Islet precursor cell (in vitro differentiated cells): ENCODE data around the gene CPNE9.
A peak's percentile ranks its signal among the peaks of the same experiment; 100 is the strongest.

ENCODE experiments used
- DNase-seq: peaks from one replicate; pipeline ENCODE4 v3.0.0-alpha.2; 2018

Gene CPNE9

GRCh38 chr3:9716801-9717555, 13.3 kb downstream of the CPNE9 start:
- DNase-seq: no peak

DNA sequence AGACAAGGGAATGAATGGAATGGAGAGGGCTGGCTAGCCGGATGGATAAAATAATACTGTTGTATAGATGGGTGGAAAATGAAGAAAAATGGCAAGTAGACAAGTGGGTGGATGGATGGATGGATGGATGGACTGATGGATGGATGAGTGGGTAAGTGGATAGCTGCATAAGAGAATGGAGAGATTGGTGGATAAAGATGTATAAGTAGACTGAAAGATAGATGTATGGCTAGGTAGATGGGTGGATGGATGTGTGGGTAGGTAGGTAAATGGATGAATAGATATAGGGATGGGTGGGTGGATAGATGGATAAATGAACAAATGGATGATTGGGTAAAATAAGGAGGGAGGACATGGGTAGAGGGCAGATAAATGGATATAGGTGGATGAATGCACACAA, 13.9 kb downstream of the CPNE9 start:
- DNase-seq: no peak

DNA sequence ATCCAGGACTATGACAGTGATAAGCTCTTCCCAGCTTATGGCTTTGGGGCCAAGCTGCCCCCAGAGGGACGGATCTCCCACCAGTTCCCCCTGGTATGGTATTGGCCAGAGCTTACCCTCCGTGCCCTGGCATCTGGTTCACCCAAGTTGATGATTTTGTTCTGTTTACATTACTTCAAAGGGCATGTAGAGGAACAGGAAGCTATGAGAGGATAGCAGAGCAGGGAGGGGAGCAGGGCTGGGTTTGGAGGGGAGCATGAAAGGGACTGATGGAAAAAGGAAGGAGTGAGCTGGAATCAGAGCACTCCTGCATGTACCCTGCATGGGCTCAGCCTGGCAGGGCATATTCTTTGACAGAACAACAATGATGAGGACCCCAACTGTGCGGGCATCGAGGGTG, 14.5 kb downstream of the CPNE9 start:
- no peak for DNase-seq

GRCh38 chr3:9721015-9721699, 17.5 kb downstream of the CPNE9 start:
- DNase-seq: no peak

DNA sequence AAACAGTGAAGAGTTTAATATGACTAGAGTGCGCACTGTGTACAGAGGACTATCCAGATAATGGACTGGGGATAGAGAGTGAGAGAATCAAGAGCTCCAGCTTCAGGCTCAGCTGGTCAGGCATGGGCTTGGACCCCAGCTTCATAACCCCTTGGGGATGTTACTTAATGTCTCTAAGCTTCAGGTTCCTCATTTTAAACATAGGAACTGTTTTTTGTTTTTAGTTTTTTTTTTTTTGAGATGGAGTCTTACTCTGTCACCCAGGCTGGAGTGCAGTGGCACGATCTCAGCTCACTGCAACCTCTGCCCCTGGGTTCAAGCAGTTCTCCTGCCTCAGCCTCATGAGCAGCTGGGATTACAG, 18.0 kb downstream of the CPNE9 start:
- no peak for DNase-seq

- no peak for DNase-seq
These were observed 22.3 kb downstream of the CPNE9 start for GRCh38 chr3:9725775-9726515.

DNA sequence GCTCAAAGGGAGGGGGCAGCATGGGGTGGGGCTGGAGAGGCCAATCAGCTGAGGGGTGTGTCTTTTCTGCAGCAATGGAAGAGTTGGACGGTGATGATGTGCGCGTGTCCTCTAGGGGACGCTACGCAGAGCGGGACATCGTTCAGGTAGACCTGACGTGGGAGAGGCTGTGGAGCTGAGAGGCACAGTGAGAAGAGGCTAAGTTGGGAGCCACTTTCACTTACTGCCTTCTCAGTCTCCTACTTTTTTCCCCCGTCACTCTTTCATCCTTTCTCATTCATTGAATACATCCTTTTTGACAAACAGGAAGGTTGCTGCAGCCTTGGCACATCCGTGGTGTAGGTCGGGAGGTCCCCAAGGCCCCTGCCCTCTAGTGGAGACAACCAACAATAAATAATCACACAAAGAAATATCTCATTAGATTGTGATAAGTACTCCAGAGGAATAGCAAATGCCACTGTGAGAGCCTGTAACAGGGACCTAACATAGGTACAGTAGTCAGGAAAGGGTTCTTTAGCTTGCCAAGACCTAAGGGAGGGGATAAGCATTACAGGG, 23.5 kb downstream of the CPNE9 start:
- DNase-seq: peak; percentile 70

DNA sequence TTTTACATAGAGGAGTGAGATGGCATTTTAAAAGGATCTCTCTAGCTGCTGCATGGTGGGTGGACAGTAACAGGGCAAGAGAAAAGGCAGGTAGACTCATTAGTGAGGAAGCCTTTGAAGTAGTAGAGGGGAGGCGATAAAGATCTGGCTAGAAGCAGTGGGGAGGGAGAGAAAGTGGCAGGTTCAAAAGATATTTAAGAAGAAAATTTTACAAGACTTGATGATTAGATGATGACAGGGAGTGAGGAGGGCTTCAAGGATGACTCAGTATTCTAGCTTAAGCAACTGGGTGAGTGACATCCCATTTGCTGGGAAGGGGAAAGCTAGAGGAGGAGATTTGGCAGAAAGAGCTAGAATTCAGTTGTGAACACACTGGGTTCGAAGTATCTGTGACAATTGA, 24.1 kb downstream of the CPNE9 start:
- no peak for DNase-seq

- DNase-seq: no peak
These were observed 25.8 kb downstream of the CPNE9 start for GRCh38 chr3:9729419-9729818.

DNA sequence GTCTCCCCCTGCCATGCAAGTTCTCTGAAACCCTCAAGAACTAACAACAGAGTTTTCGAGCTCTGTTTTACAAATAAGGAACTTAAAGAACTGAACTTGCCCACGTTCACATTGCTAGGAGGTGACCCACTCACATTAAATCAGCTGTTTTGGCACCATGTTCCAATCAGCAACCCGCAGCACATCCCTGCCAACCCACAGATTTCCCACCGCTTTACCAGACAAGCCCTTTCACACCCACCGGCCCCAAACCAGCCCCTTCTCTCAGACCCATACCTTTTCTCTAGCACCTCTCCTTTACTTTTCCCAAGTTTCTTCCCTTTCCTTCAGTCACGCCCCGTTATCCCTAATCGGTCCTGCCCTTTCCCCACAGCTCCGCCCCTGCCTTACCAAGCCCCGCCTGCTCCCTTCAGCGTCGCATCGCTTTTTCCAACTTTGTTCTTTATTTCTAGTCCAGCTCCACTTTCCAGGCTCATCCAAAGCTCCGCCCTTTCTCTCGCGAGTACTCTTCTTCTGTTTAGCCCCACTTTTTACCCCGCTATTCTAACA, 27.1 kb downstream of the CPNE9 start:
- DNase-seq: no peak

- DNase-seq: peak; percentile 100
These were observed 27.8 kb downstream of the CPNE9 start, which contains the start of gene BRPF1 for GRCh38 chr3:9731206-9732079. Gene BRPF1, plus strand, starts transcription at chr3:9731735. Its CDS starts 2,406 bp downstream, at chr3:9734141.

- DNase-seq: no peak
These were observed 28.6 kb downstream of the CPNE9 start for GRCh38 chr3:9732080-9732739.

DNA sequence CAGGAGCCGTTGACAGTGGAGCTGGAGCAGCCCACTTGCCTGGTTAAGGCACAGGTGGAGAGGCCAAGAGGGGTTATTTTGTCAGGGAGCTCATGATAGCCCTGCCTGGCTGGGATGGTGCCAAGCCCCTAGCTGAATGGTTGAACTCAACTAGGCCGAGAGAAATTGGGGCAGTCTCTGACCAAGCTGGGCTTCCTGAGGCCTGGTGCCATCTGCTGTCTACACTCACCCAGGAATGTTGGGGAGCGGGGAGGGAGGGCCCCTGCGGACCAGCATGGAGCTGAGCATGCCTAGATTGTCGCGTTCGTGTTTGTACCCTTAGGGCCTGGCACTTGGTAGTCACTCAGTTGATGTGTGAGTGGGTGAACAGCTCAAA, 29.1 kb downstream of the CPNE9 start:
- no peak for DNase-seq

GRCh38 chr3:9736831-9737230, 33.2 kb downstream of the CPNE9 start:
- no peak for DNase-seq

- no peak for DNase-seq
These were observed 35.5 kb downstream of the CPNE9 start for GRCh38 chr3:9739181-9739580.

GRCh38 chr3:9742560-9742959, 38.9 kb downstream of the CPNE9 start:
- DNase-seq: no peak

DNA sequence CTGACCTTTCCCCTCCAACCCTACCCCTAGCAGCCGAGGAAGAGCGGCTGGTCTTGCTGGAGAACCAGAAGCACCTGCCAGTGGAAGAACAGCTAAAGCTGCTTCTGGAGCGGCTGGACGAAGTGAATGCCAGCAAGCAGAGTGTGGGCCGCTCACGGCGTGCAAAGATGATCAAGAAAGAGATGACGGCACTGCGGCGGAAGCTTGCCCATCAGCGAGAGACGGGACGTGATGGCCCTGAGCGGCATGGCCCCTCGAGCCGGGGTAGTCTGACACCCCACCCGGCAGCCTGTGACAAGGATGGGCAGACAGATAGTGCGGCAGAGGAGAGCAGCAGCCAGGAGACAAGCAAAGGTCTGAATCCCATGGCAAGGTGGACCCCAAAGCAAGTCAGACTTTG, 39.9 kb downstream of the CPNE9 start:
- DNase-seq: no peak

- DNase-seq: no peak
These were observed 40.5 kb downstream of the CPNE9 start for GRCh38 chr3:9744162-9744561.

DNA sequence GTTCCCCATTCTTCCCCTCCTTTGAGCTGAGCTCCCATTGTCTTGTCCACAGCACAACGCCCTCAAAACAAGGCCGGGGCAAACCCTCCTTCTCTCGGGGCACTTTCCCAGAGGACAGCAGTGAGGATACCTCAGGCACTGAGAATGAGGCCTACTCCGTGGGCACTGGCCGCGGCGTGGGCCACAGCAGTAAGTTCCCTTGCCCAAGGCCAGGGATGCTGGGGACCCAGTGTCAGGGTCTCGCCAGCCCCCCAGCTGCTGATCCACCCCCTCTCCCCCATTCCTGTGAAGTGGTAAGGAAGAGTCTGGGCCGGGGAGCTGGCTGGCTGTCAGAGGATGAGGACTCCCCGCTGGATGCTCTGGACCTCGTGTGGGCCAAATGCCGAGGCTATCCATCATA, 41.9 kb downstream of the CPNE9 start:
- DNase-seq: no peak

DNA sequence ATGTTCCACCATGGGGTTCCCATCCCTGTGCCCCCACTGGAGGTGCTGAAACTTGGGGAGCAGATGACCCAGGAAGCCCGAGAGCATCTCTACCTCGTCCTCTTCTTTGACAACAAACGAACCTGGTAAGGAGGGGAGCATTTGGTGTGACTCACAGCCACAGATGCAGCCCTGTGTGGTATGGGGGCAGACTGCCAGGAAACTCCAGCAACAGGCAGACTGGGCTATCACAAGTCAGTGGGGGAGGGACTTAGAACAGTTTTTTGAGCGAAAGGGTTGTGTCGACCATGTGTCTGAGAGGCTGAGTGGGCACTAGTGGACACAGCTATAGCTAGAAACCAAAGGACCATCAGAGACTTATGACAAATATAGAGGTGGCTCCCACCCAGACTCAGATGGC, 42.7 kb downstream of the CPNE9 start:
- DNase-seq: no peak

- DNase-seq: peak; percentile 63
These were observed 43.6 kb downstream of the CPNE9 start for GRCh38 chr3:9747267-9747666.

- no peak for DNase-seq
These were observed 44.4 kb downstream of the CPNE9 start for GRCh38 chr3:9748031-9748430.
